Lung (tissue), 12 donors: ENCODE data around the gene BMI1. TPM values are rescaled to one million over a fixed set of nuclear protein-coding genes. Genes with fewer than 3 reads are reported as not detected.

Source experiments
- ATAC-seq: fragments of 200-7000 bp; cut with Tn5 transposase; one replicate; pipeline ENCODE4 v1.9.1; 2020; ENCODE audit warnings: moderate number of reproducible peaks; ENCODE audit not compliant: insufficient read depth, low FRiP score
- DNase-seq, 3 donors: peaks; one replicate each; pipeline ENCODE4 v3.0.0-alpha.2; 2013 to 2017
- H3K27ac ChIP-seq, 2 donors: one replicate each; pipeline ENCODE4 v1.5.1; 2013; ENCODE audit warnings: mild to moderate bottlenecking in 2 of 2, moderate library complexity in 2 of 2, control low read depth in 1 of 2, inconsistent platforms in 1 of 2, low read depth in 1 of 2, low read length in 1 of 2
- H3K27me3 ChIP-seq, 3 donors: one replicate each; pipeline ENCODE4 v1.5.1; 2013; ENCODE audit warnings: low read length in 2 of 3; ENCODE audit not compliant: control insufficient read depth in 3 of 3, insufficient read depth in 3 of 3
- H3K36me3 ChIP-seq, 4 donors: one replicate each; pipeline ENCODE4 v1.5.1; 2013; ENCODE audit warnings: low read length in 4 of 4, mild to moderate bottlenecking in 1 of 4, moderate library complexity in 1 of 4; ENCODE audit not compliant: control insufficient read depth in 4 of 4, insufficient read depth in 4 of 4
- H3K4me1 ChIP-seq, 5 donors: one replicate each; pipeline ENCODE4 v1.5.1; 2013; ENCODE audit warnings: low read length in 5 of 5, mild to moderate bottlenecking in 2 of 5, moderate library complexity in 1 of 5; ENCODE audit not compliant: control insufficient read depth in 5 of 5, insufficient read depth in 5 of 5
- H3K4me3 ChIP-seq: one replicate; pipeline ENCODE4 v1.5.1; 2013; ENCODE audit warnings: mild to moderate bottlenecking, control low read depth, moderate library complexity
- H3K9ac ChIP-seq, 2 donors: one replicate each; pipeline ENCODE4 v1.5.1; 2013; ENCODE audit warnings: low read length in 2 of 2, control low read depth in 1 of 2; ENCODE audit not compliant: insufficient read depth in 1 of 2
- H3K9me3 ChIP-seq, 4 donors: one replicate each; pipeline ENCODE4 v1.5.1; 2013; ENCODE audit warnings: low read length in 3 of 4, mild to moderate bottlenecking in 1 of 4, moderate library complexity in 1 of 4; ENCODE audit not compliant: control insufficient read depth in 4 of 4, insufficient read depth in 3 of 4
- WGBS, 2 donors: extraction: QIAGEN DNeasy Blood & Tissue Kit; methylation state at CpG; one replicate each; pipeline ENCODE4 v1.1.7; 2013; 5-methylcytosine and 5-hydroxymethylcytosine counted together
- polyA plus RNA-seq, 2 donors: library from polyadenylated mRNA; stranded (reverse); fragments of 200-250 nt; gene quantifications; one replicate each; pipeline ENCODE4 v1.2.1, GENCODE V29; 2013
- total RNA-seq, 2 donors: library from RNA; depleted of rRNA in 1 of 2; stranded (reverse); fragments of >200 nt in 1 of 2; gene quantifications; one replicate each; pipeline ENCODE4 v1.2.1, GENCODE V29; 2014 to 2021
- TF ChIP-seq, protein P1 (sequence below): IDR thresholded peaks from 2 replicates; pipeline ENCODE4 v1.5.1; 2012; ENCODE audit warnings: mild to moderate bottlenecking; ENCODE audit errors: control extremely low read depth, extremely low read depth
- donor health status: control.
- donor health status: control.
- donor health status: Bipolar disorder and iron deficiency.
- donor health status: healthy.
- donor health status: DM: yes; HTN: yes; CAD: no.

Gene BMI1
- total and polyA plus RNA-seq, 4 donors = 21.9 to 81.1 (median 31.6) TPM

DNA sequence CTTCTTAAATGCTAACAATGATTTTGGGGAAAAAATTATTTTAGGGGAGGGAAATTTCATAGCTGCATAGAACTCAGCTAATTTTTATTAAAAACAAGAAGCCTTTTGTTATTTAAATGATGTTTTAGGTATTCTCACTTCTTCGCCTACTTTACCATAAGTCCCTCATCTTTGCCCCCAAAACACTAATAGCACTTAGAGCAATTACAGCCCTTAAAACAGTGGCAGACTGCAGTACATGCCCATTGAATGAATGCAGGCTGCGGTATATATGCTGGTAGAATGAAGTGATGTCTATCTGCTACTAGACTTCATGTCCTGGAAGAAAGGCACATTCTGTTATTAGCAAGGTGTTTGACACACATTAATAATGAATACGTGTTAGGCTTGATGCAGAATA is 21.5 kb downstream of the BMI1 start:
- Histone ChIP-seq H3K4me3 (no peak overlapping the region), H3K36me3 (no peaks in the 10 kb centered on the region)
- 40 to 46% methylated on average over 3 of the region's 3 CpGs for WGBS, 2 donors

GRCh38 chr10:22343731-22344130 is 22.8 kb downstream of the BMI1 start:
- H3K9me3 ChIP-seq = peaks cover 0 to 8% (median 0%) of the 10 kb centered on the region in 4 donors
- no peak overlapping the region for H3K27ac ChIP-seq
- no peak overlapping the region for H3K9ac ChIP-seq
- ATAC-seq (no peak), DNase-seq (peak in 2 of 3 donors; percentile 23 to 57)
- no peaks in the 10 kb centered on the region for H3K36me3 ChIP-seq
- TF ChIP-seq, protein P1, sequence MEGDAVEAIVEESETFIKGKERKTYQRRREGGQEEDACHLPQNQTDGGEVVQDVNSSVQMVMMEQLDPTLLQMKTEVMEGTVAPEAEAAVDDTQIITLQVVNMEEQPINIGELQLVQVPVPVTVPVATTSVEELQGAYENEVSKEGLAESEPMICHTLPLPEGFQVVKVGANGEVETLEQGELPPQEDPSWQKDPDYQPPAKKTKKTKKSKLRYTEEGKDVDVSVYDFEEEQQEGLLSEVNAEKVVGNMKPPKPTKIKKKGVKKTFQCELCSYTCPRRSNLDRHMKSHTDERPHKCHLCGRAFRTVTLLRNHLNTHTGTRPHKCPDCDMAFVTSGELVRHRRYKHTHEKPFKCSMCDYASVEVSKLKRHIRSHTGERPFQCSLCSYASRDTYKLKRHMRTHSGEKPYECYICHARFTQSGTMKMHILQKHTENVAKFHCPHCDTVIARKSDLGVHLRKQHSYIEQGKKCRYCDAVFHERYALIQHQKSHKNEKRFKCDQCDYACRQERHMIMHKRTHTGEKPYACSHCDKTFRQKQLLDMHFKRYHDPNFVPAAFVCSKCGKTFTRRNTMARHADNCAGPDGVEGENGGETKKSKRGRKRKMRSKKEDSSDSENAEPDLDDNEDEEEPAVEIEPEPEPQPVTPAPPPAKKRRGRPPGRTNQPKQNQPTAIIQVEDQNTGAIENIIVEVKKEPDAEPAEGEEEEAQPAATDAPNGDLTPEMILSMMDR = no peak
- no peak overlapping the region for H3K4me3 ChIP-seq
- WGBS, 2 donors = 8 to 11% methylated on average over 3 of the region's 3 CpGs
- H3K4me1 ChIP-seq = peaks cover 0 to 12% (median 0%) of the 10 kb centered on the region in 5 donors
- H3K27me3 ChIP-seq = peaks cover 8 to 81% (median 76%) of the 10 kb centered on the region in 3 donors

More for the DNA sequence above, 21.5 kb downstream of the BMI1 start:
- ATAC-seq = no peak
- peak in 2 of 3 donors; percentile 13 to 43 for DNase-seq
- TF ChIP-seq, protein P1 = no peak
- peaks cover 0 to 8% (median 0%) of the 10 kb centered on the region in 4 donors for H3K9me3 ChIP-seq
- peaks cover 0 to 12% (median 0%) of the 10 kb centered on the region in 5 donors for H3K4me1 ChIP-seq
- no peak overlapping the region for H3K27ac ChIP-seq
- no peak overlapping the region for H3K9ac ChIP-seq
- H3K27me3 ChIP-seq = peaks cover 8 to 83% (median 82%) of the 10 kb centered on the region in 3 donors

- no peak overlapping the region for H3K4me3 ChIP-seq
- no peak for ATAC-seq
- H3K27me3 ChIP-seq = peaks cover 8 to 78% (median 71%) of the 10 kb centered on the region in 3 donors
- H3K27ac ChIP-seq = no peak overlapping the region
- H3K36me3 ChIP-seq = no peaks in the 10 kb centered on the region
- no peak overlapping the region for H3K9ac ChIP-seq
- peaks cover 0 to 8% (median 0%) of the 10 kb centered on the region in 4 donors for H3K9me3 ChIP-seq
- WGBS, 2 donors = 3 to 18% methylated on average over 1 of the region's 1 CpG
- H3K4me1 ChIP-seq = peaks cover 0 to 12% (median 0%) of the 10 kb centered on the region in 5 donors
- TF ChIP-seq, protein P1 = no peak
- peak in 2 of 3 donors; percentile 9 to 42 for DNase-seq
Measured at GRCh38 chr10:22344249-22344648, 23.4 kb downstream of the BMI1 start.

DNA sequence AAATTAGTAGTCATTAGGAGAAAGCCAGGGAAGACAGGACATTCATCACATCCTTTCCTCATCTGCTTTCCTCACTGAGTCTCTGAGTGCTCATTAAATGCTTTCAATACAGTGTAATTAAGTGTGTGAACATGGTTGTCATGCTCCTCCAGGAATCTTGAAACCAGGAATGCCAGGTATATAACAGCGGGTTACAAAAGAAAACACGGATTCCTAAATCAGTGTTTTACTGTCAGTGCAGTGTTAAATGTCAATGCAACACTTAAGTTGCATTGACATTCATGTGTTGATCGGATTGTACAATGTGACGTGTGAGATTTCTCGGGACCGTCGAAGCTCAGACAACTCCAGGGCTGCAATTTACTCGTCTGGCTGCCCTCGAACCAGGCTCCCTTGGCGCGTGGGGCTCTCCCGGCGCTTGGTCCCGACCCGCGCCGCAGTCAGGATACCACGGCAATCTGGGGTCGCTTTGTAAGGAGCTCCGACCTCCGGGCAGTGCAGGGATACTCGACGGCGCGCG is 23.9 kb downstream of the BMI1 start:
- Histone ChIP-seq H3K27ac (no peak overlapping the region), H3K4me1 (peaks cover 0 to 10% (median 0%) of the 10 kb centered on the region in 5 donors), H3K9ac (no peak overlapping the region), H3K4me3 (peak overlapping the region; percentile 9), H3K36me3 (no peaks in the 10 kb centered on the region), H3K9me3 (peaks cover 0 to 8% (median 0%) of the 10 kb centered on the region in 4 donors), H3K27me3 (peaks cover 8 to 74% (median 68%) of the 10 kb centered on the region in 3 donors)
- WGBS, 2 donors = 9 to 12% methylated on average over 26 of the region's 26 CpGs
- ATAC-seq = no peak
- TF ChIP-seq, protein P1 = no peak
- DNase-seq = peak in 1 of 3 donors; percentile 3
